Measurements from ENCODE around the gene LEKR1. TPM values are rescaled to one million over a fixed set of nuclear protein-coding genes. Genes with fewer than 3 reads are reported as not detected.
A peak's percentile ranks its signal among the peaks of the same experiment; 100 is the strongest.

The LEKR1 gene
- total RNA-seq, 1 donor = 0.81 TPM

- no peak for TF ChIP-seq CTCF (IDR thresholded peaks at IDR 0.05; ENCODE audit: insufficient read depth, low read length)
These were observed 232.4 kb downstream of the LEKR1 start for GRCh38 chr3:157058392-157059071.

GRCh38 chr3:157059181-157059580, 233.0 kb downstream of the LEKR1 start:
- DNase-seq (ENCODE audit: low read depth) = no peak
- no peak overlapping the region for H3K4me3 ChIP-seq (ENCODE audit: low read depth, low read length)
- no peak for TF ChIP-seq CTCF (IDR thresholded peaks at IDR 0.05; ENCODE audit: insufficient read depth, low read length)

More at GRCh38 chr3:157058392-157059071, 232.4 kb downstream of the LEKR1 start:
- no peak for DNase-seq (ENCODE audit: low read depth)
- no peak overlapping the region for H3K4me3 ChIP-seq (ENCODE audit: low read depth, low read length)

GRCh38 chr3:157059661-157060060, 233.5 kb downstream of the LEKR1 start:
- no peak overlapping the region for H3K4me3 ChIP-seq (ENCODE audit: low read depth, low read length)
- no peak for DNase-seq (ENCODE audit: low read depth)
- no peak for TF ChIP-seq CTCF (IDR thresholded peaks at IDR 0.05; ENCODE audit: insufficient read depth, low read length)

GRCh38 chr3:157061265-157061664, 235.1 kb downstream of the LEKR1 start:
- no peak for TF ChIP-seq CTCF (IDR thresholded peaks at IDR 0.05; ENCODE audit: insufficient read depth, low read length)
- no peak for DNase-seq (ENCODE audit: low read depth)
- no peak overlapping the region for H3K4me3 ChIP-seq (ENCODE audit: low read depth, low read length)

- H3K4me3 ChIP-seq (ENCODE audit: low read depth, low read length) = no peak overlapping the region
- DNase-seq (ENCODE audit: low read depth) = no peak
- no peak for TF ChIP-seq CTCF (IDR thresholded peaks at IDR 0.05; ENCODE audit: insufficient read depth, low read length)
These were observed 237.3 kb downstream of the LEKR1 start for GRCh38 chr3:157063469-157063868.

- peak; percentile 45 for DNase-seq (ENCODE audit: low read depth)
- TF ChIP-seq CTCF (IDR thresholded peaks at IDR 0.05; ENCODE audit: insufficient read depth, low read length) = no peak
- no peak overlapping the region for H3K4me3 ChIP-seq (ENCODE audit: low read depth, low read length)
These were observed 237.8 kb downstream of the LEKR1 start for GRCh38 chr3:157063926-157064325.

GRCh38 chr3:157064402-157064801, 238.2 kb downstream of the LEKR1 start:
- DNase-seq (ENCODE audit: low read depth) = no peak
- no peak overlapping the region for H3K4me3 ChIP-seq (ENCODE audit: low read depth, low read length)
- TF ChIP-seq CTCF (IDR thresholded peaks at IDR 0.05; ENCODE audit: insufficient read depth, low read length) = no peak
